OCI-LY1 (cell line): Measurements from ENCODE around the gene DBF4.
"Not testable (repeated sequence)": the region's sequence is repeated elsewhere in the genome, so short reads cannot be mapped to it uniquely, and the experiment has no call there.

Experiments used
- H2AFZ ChIP-seq: fragments of 200-600 bp; sonication (generic), shearing (Covaris generic); 2 replicates; pipeline ENCODE4 v1.6.0; 2014; ENCODE audit warnings: antibody characterized with exemption, mild to moderate bottlenecking, low read length
- H3F3A ChIP-seq: fragments of 200-600 bp; sonication (generic), shearing (Covaris generic); 2 replicates; pipeline ENCODE4 v1.6.0; 2014; ENCODE audit warnings: mild to moderate bottlenecking, antibody characterized with exemption, low read length, moderate library complexity; ENCODE audit not compliant: insufficient read depth
- H3K27ac ChIP-seq: fragments of 200-600 bp; sonication (generic); 2 replicates; pipeline ENCODE4 v1.5.1; 2014; ENCODE audit warnings: low read length, mixed run types, mild to moderate bottlenecking, low read depth; ENCODE audit not compliant: poor library complexity, severe bottlenecking
- H3K27me3 ChIP-seq: fragments of 200-600 bp; sonication (generic); 2 replicates; pipeline ENCODE4 v1.6.0; 2014; ENCODE audit warnings: antibody characterized with exemption, mild to moderate bottlenecking, low read length, moderate library complexity; ENCODE audit not compliant: insufficient read depth
- H3K36me3 ChIP-seq: fragments of 200-600 bp; sonication (generic); 2 replicates; pipeline ENCODE4 v1.6.1; 2014; ENCODE audit warnings: mild to moderate bottlenecking, antibody characterized with exemption, low read length, moderate library complexity, mixed read lengths; ENCODE audit not compliant: insufficient read depth
- H3K4me1 ChIP-seq: fragments of 200-600 bp; sonication (generic); 2 replicates; pipeline ENCODE4 v1.5.1; 2014; ENCODE audit warnings: mild to moderate bottlenecking, low read length, moderate library complexity; ENCODE audit not compliant: insufficient read depth, severe bottlenecking
- H3K4me2 ChIP-seq: fragments of 200-600 bp; sonication (generic), shearing (Covaris generic); 2 replicates; pipeline ENCODE4 v1.6.1; 2014; ENCODE audit warnings: low read length
- H3K4me3 ChIP-seq: fragments of 200-600 bp; sonication (generic); 2 replicates; pipeline ENCODE4 v1.5.1; 2014; ENCODE audit warnings: low read length, low read depth, mild to moderate bottlenecking, mixed read lengths; ENCODE audit not compliant: poor library complexity, severe bottlenecking
- H3K79me2 ChIP-seq: fragments of 200-600 bp; shearing (Covaris generic); 2 replicates; pipeline ENCODE4 v1.6.1; 2016; ENCODE audit warnings: mixed run types, low read length, mixed read lengths; ENCODE audit not compliant: insufficient read depth
- H3K9ac ChIP-seq: fragments of 200-600 bp; sonication (generic), shearing (Covaris generic); 2 replicates; pipeline ENCODE4 v1.6.1; 2014; ENCODE audit warnings: mild to moderate bottlenecking, low read length, mixed read lengths
- H3K9me2 ChIP-seq: fragments of 200-600 bp; sonication (generic), shearing (Covaris generic); 2 replicates; pipeline ENCODE4 v1.6.1; 2014; ENCODE audit warnings: low read depth, mild to moderate bottlenecking, low read length, mixed read lengths
- H3K9me3 ChIP-seq: fragments of 200-600 bp; shearing (Covaris generic); 2 replicates; pipeline ENCODE4 v1.6.1; 2014; ENCODE audit warnings: low read length, mixed read lengths
- H4K20me1 ChIP-seq: fragments of 200-600 bp; sonication (generic), shearing (Covaris generic); 2 replicates; pipeline ENCODE4 v1.6.0; 2016; ENCODE audit warnings: mild to moderate bottlenecking, low read length; ENCODE audit not compliant: insufficient read depth
- CTCF ChIP-seq: fragments of 200-600 bp; sonication (generic), shearing (Covaris generic); IDR thresholded peaks from 2 replicates; pipeline ENCODE4 v1.5.1; 2017; ENCODE audit warnings: mild to moderate bottlenecking, antibody characterized with exemption, low read length, moderate library complexity, mixed read lengths
- EZH2 ChIP-seq: fragments of 200-600 bp; sonication (generic), shearing (Covaris generic); IDR thresholded peaks from 2 replicates; pipeline ENCODE4 v1.8.0; 2017; ENCODE audit warnings: borderline replicate concordance, mixed run types, mild to moderate bottlenecking, antibody characterized with exemption, low read length, moderate library complexity, mixed read lengths

Gene DBF4

GRCh38 chr7:87876040-87876868 is at the start of gene DBF4, which contains the start of gene SLC25A40:
TSS of gene DBF4 (plus strand) at chr7:87876493. CDS start at chr7:87876733, 240 bp downstream.
TSS of gene SLC25A40 (minus strand) at chr7:87876360. CDS start at chr7:87858727, 17,633 bp downstream.
- H3K36me3 ChIP-seq, result peaks cover 60% of the 10 kb centered on the region
- H3K4me2 ChIP-seq, result peak within 1 kb of the TSS; percentile 97
- peak within 1 kb of the TSS; percentile 33 for H2AFZ ChIP-seq
- H3F3A ChIP-seq, result no peaks in the 10 kb centered on the region
- peak within 1 kb of the TSS; percentile 87 for H3K4me3 ChIP-seq
- peak within 1 kb of the TSS; percentile 96 for H3K9ac ChIP-seq
- H3K9me3 ChIP-seq, result peaks cover 15% of the 10 kb centered on the region
- H3K9me2 ChIP-seq, result no peaks in the 10 kb centered on the region
- H3K27ac ChIP-seq, result peak within 1 kb of the TSS; percentile 93
- no peaks in the 10 kb centered on the region for H4K20me1 ChIP-seq
- peaks cover 88% of the 10 kb centered on the region for H3K79me2 ChIP-seq
- TF ChIP-seq CTCF, result no peak
- no peak for TF ChIP-seq EZH2
- peaks cover 38% of the 10 kb centered on the region for H3K4me1 ChIP-seq
- H3K27me3 ChIP-seq, result no peaks in the 10 kb centered on the region

GRCh38 chr7:87828383-87828782 is 47.9 kb upstream of the DBF4 start:
- not testable (repeated sequence) for H2AFZ ChIP-seq, H3K4me2 ChIP-seq, H3K79me2 ChIP-seq, H3K27ac ChIP-seq, H3F3A ChIP-seq, H3K9me2 ChIP-seq, H3K9ac ChIP-seq, H4K20me1 ChIP-seq, H3K4me1 ChIP-seq, H3K27me3 ChIP-seq, H3K36me3 ChIP-seq, H3K4me3 ChIP-seq
- peaks cover 15% of the 10 kb centered on the region for H3K9me3 ChIP-seq

GRCh38 chr7:87831097-87831496 is 45.2 kb upstream of the DBF4 start:
- Histone ChIP-seq H3K27ac (no peak overlapping the region), H3K9me3 (peaks cover 8% of the 10 kb centered on the region), H3K4me3 (no peak overlapping the region), H3K4me2 (no peak overlapping the region), H3K9ac (no peak overlapping the region), H3F3A (no peaks in the 10 kb centered on the region), H2AFZ (no peak overlapping the region), H3K9me2 (no peaks in the 10 kb centered on the region), H3K4me1 (no peaks in the 10 kb centered on the region), H3K36me3 (peaks cover 15% of the 10 kb centered on the region), H4K20me1 (no peaks in the 10 kb centered on the region), H3K27me3 (no peaks in the 10 kb centered on the region), H3K79me2 (no peaks in the 10 kb centered on the region)
- TF ChIP-seq CTCF, result no peak
- TF ChIP-seq EZH2, result no peak

- Histone ChIP-seq H3K36me3 (peaks cover 15% of the 10 kb centered on the region), H3K9ac (no peak overlapping the region)
Observed at GRCh38 chr7:87833130-87833529, 43.2 kb upstream of the DBF4 start.

More at GRCh38 chr7:87833130-87833529, 43.2 kb upstream of the DBF4 start:
- Histone ChIP-seq H3F3A (no peaks in the 10 kb centered on the region; the same call in 1 of the 2 replicates), H3K9me2 (no peaks in the 10 kb centered on the region), H3K27me3 (no peaks in the 10 kb centered on the region), H2AFZ (no peak overlapping the region), H4K20me1 (no peaks in the 10 kb centered on the region), H3K4me1 (no peaks in the 10 kb centered on the region), H3K79me2 (no peaks in the 10 kb centered on the region), H3K27ac (no peak overlapping the region), H3K9me3 (no peaks in the 10 kb centered on the region), H3K4me3 (no peak overlapping the region), H3K4me2 (no peak overlapping the region)
- TF ChIP-seq CTCF (no peak), EZH2 (no peak)
